ENCODE measurements around the gene ITGAD. TPM values are rescaled to one million over a fixed set of nuclear protein-coding genes. Genes with fewer than 3 reads are reported as not detected.

ITGAD gene
- total and polyA plus RNA-seq, 2 donors from 2014 or later, result 0.13 TPM; not detected in 1

GRCh38 chr16:31411024-31411844 is 18.1 kb downstream of the ITGAD start:
- DNase-seq (peak in 1 of 5 donors; percentile 17), FAIRE-seq (no peak)
- Histone ChIP-seq H3K4me3 (ENCODE audit: low read length in 3 of 3) (no peak overlapping the region), H3K4me1 (ENCODE audit: control insufficient read depth in 2 of 3, insufficient read depth in 2 of 3, low read depth in 1 of 3, low read length in 3 of 3) (no peaks in the 10 kb centered on the region), H3K9me3 (ENCODE audit: control insufficient read depth in 2 of 3, insufficient read depth in 1 of 3, low read length in 3 of 3) (no peaks in the 10 kb centered on the region), H3K9ac (ENCODE audit: low read length in 3 of 3) (no peak overlapping the region), H3K36me3 (ENCODE audit: control insufficient read depth in 2 of 3, insufficient read depth in 3 of 3, low read length in 3 of 3) (no peaks in the 10 kb centered on the region), H3K27me3 (ENCODE audit: control insufficient read depth, insufficient read depth, low read length) (no peaks in the 10 kb centered on the region), H3K27ac (ENCODE audit: low read depth in 2 of 2, low read length in 2 of 2) (no peak overlapping the region)
- TF ChIP-seq CTCF (IDR thresholded peaks at IDR 0.05; ENCODE audit: borderline replicate concordance, extremely low read depth, insufficient read depth), result no peak
- intact Hi-C loops (cut with DNase I), result no loop called here

GRCh38 chr16:31412750-31413149 is 19.6 kb downstream of the ITGAD start:
- Histone ChIP-seq H3K27ac (ENCODE audit: low read depth in 2 of 2, low read length in 2 of 2) (no peak overlapping the region), H3K4me1 (ENCODE audit: control insufficient read depth in 2 of 3, insufficient read depth in 2 of 3, low read depth in 1 of 3, low read length in 3 of 3) (no peaks in the 10 kb centered on the region), H3K9me3 (ENCODE audit: control insufficient read depth in 2 of 3, insufficient read depth in 1 of 3, low read length in 3 of 3) (no peaks in the 10 kb centered on the region), H3K4me3 (ENCODE audit: low read length in 3 of 3) (no peak overlapping the region), H3K9ac (ENCODE audit: low read length in 3 of 3) (no peak overlapping the region), H3K27me3 (ENCODE audit: control insufficient read depth, insufficient read depth, low read length) (no peaks in the 10 kb centered on the region), H3K36me3 (ENCODE audit: control insufficient read depth in 2 of 3, insufficient read depth in 3 of 3, low read length in 3 of 3) (no peaks in the 10 kb centered on the region)
- no peak for TF ChIP-seq CTCF (IDR thresholded peaks at IDR 0.05; ENCODE audit: borderline replicate concordance, extremely low read depth, insufficient read depth)
- FAIRE-seq, result no peak
- intact Hi-C loops (cut with DNase I), result no loop called here
- no peak for DNase-seq

GRCh38 chr16:31413381-31413780 is 20.2 kb downstream of the ITGAD start:
- H3K36me3 ChIP-seq (ENCODE audit: control insufficient read depth in 2 of 3, insufficient read depth in 3 of 3, low read length in 3 of 3), result no peaks in the 10 kb centered on the region
- H3K27ac ChIP-seq (ENCODE audit: low read depth in 2 of 2, low read length in 2 of 2), result no peak overlapping the region
- H3K27me3 ChIP-seq (ENCODE audit: control insufficient read depth, insufficient read depth, low read length), result no peaks in the 10 kb centered on the region
- H3K4me3 ChIP-seq (ENCODE audit: low read length in 3 of 3), result no peak overlapping the region
- no peak overlapping the region for H3K9ac ChIP-seq (ENCODE audit: low read length in 3 of 3)
- no peaks in the 10 kb centered on the region for H3K9me3 ChIP-seq (ENCODE audit: control insufficient read depth in 2 of 3, insufficient read depth in 1 of 3, low read length in 3 of 3)
- DNase-seq, result no peak
- intact Hi-C loops (cut with DNase I), result no loop called here
- FAIRE-seq, result no peak
- TF ChIP-seq CTCF (IDR thresholded peaks at IDR 0.05; ENCODE audit: borderline replicate concordance, extremely low read depth, insufficient read depth), result no peak
- H3K4me1 ChIP-seq (ENCODE audit: control insufficient read depth in 2 of 3, insufficient read depth in 2 of 3, low read depth in 1 of 3, low read length in 3 of 3), result no peaks in the 10 kb centered on the region

Data from kidney (tissue), 14 donors.